HG03175 (cell line): ENCODE data around the gene SHROOM3.

ENCODE experiments used
- ATAC-seq: cut with Tn5 transposase; IDR thresholded peaks from one replicate; pipeline ENCODE4 v1.9.1; 2021; ENCODE audit warnings: mild to moderate bottlenecking, moderate library complexity; ENCODE audit not compliant: unreplicated experiment

The SHROOM3 gene

GRCh38 chr4:76737180-76737579, 302.2 kb downstream of the SHROOM3 start:
- no peak for ATAC-seq

GRCh38 chr4:76737771-76738085, 302.7 kb downstream of the SHROOM3 start:
- ATAC-seq = no peak

- ATAC-seq = no peak
Observed at GRCh38 chr4:76738086-76738931, 303.3 kb downstream of the SHROOM3 start.

- ATAC-seq = no peak
Observed at GRCh38 chr4:76740192-76740591, 305.2 kb downstream of the SHROOM3 start.

- ATAC-seq = no peak
Observed at GRCh38 chr4:76740866-76741662, 306.0 kb downstream of the SHROOM3 start.

GRCh38 chr4:76741663-76742020, 306.6 kb downstream of the SHROOM3 start:
- no peak for ATAC-seq

- ATAC-seq = no peak
Observed at GRCh38 chr4:76744241-76744921, 309.4 kb downstream of the SHROOM3 start.

- no peak for ATAC-seq
Observed at GRCh38 chr4:76745240-76745639, 310.2 kb downstream of the SHROOM3 start.

GRCh38 chr4:76747563-76747962, 312.5 kb downstream of the SHROOM3 start:
- ATAC-seq = no peak

- peak; percentile 62 for ATAC-seq
Observed at GRCh38 chr4:76748649-76749048, 313.6 kb downstream of the SHROOM3 start.

- ATAC-seq = no peak
Observed at GRCh38 chr4:76749355-76749754, 314.3 kb downstream of the SHROOM3 start.

- ATAC-seq = no peak
Observed at GRCh38 chr4:76750716-76751115, 315.7 kb downstream of the SHROOM3 start.

GRCh38 chr4:76751612-76752343, 316.7 kb downstream of the SHROOM3 start:
- no peak for ATAC-seq

- no peak for ATAC-seq
Observed at GRCh38 chr4:76752861-76753501, 318.0 kb downstream of the SHROOM3 start.

GRCh38 chr4:76753814-76754213, 318.8 kb downstream of the SHROOM3 start:
- ATAC-seq = no peak

GRCh38 chr4:76754439-76754838, 319.4 kb downstream of the SHROOM3 start:
- no peak for ATAC-seq

GRCh38 chr4:76755756-76756155, 320.7 kb downstream of the SHROOM3 start:
- ATAC-seq = no peak

- ATAC-seq = no peak
Observed at GRCh38 chr4:76756416-76756815, 321.4 kb downstream of the SHROOM3 start.

- ATAC-seq = no peak
Observed at GRCh38 chr4:76757418-76757939, 322.4 kb downstream of the SHROOM3 start.

GRCh38 chr4:76758290-76758882, 323.4 kb downstream of the SHROOM3 start:
- ATAC-seq = peak; percentile 49
